ENCODE measurements around the gene ATP8A1.

DNA sequence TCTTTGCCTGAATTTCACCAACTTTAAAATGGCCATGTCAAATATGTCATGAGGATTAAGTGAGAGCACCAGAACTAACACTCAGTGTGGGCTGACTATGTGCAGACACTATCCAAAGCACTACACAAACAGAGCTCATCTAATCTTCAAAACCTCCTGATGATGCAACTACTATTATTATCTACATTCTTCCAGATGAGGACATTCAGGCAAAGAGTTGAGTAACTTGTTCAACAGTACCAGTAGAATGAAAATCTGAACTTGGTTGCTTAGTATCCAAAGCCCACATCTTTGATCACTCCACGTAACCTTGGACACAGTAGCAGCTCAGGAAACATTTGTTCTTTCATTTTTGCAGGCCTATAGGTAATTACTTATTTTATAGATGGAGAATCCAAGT, 90.1 kb downstream of the ATP8A1 start:
- TF ChIP-seq CTCF (IDR thresholded peaks at IDR 0.05) (no peak), POLR2AphosphoS5 (IDR thresholded peaks at IDR 0.05) (no peak)
